Spleen (tissue), 7 donors: ENCODE measurements around the gene RAPGEF4.

Source experiments
- CTCF ChIP-seq, 11 experiments: fragments of 200-600 bp in 7 of 11; fragments of 450-650 bp in 4 of 11; sonication (generic) in 4 of 11; IDR thresholded peaks in 8 of 11; conservative IDR thresholded peaks in 3 of 11; 1 replicate in 7 of 11; 2 replicates in 4 of 11; pipeline versions ENCODE4 v1.4.0 to v1.8.0; 2016 to 2021; ENCODE audit warnings: antibody characterized with exemption in 11 of 11, inconsistent platforms in 4 of 11, mild to moderate bottlenecking in 1 of 11
- POLR2A ChIP-seq, 3 donors: fragments of 450-650 bp; IDR thresholded peaks; one replicate each; pipeline ENCODE4 v1.5.1; 2017; ENCODE audit warnings: antibody characterized with exemption in 3 of 3, mild to moderate bottlenecking in 1 of 3
- donor health status: DM: no; HTN: no; CAD: no; lungs with moderate emphysema.
- donor health status: DM: no; HTN: no; CAD: no.
- donor health status: DM: no; HTN: no; CAD: no.

- TF ChIP-seq CTCF (IDR thresholded peaks at IDR 0.05 in 8 of 11, conservative IDR thresholded peaks at IDR 0.05 in 3 of 11): no peak
- TF ChIP-seq POLR2A (IDR thresholded peaks at IDR 0.05): no peak
Observed at GRCh38 chr2:173099804-173100203, 364.2 kb downstream of the RAPGEF4 start.
